Activated gamma-delta T cell (primary cell): ENCODE data around the gene TTLL10.
A peak's percentile ranks its signal among the peaks of the same experiment; 100 is the strongest.

Source experiments
- DNase-seq: peaks from one replicate; lab custom pipeline; 2025; lab: John Stamatoyannopoulos, UW

The TTLL10 gene

GRCh38 chr1:1222575-1223225 lies 49.0 kb downstream of the TTLL10 start:
- DNase-seq: no peak

- DNase-seq: no peak
These were observed 49.6 kb downstream of the TTLL10 start for GRCh38 chr1:1223321-1223720.

- DNase-seq: no peak
These were observed 50.2 kb downstream of the TTLL10 start for GRCh38 chr1:1223891-1224290.

GRCh38 chr1:1225238-1225845 lies 51.7 kb downstream of the TTLL10 start:
- no peak for DNase-seq

- no peak for DNase-seq
These were observed 52.2 kb downstream of the TTLL10 start for GRCh38 chr1:1225913-1226312.

DNA sequence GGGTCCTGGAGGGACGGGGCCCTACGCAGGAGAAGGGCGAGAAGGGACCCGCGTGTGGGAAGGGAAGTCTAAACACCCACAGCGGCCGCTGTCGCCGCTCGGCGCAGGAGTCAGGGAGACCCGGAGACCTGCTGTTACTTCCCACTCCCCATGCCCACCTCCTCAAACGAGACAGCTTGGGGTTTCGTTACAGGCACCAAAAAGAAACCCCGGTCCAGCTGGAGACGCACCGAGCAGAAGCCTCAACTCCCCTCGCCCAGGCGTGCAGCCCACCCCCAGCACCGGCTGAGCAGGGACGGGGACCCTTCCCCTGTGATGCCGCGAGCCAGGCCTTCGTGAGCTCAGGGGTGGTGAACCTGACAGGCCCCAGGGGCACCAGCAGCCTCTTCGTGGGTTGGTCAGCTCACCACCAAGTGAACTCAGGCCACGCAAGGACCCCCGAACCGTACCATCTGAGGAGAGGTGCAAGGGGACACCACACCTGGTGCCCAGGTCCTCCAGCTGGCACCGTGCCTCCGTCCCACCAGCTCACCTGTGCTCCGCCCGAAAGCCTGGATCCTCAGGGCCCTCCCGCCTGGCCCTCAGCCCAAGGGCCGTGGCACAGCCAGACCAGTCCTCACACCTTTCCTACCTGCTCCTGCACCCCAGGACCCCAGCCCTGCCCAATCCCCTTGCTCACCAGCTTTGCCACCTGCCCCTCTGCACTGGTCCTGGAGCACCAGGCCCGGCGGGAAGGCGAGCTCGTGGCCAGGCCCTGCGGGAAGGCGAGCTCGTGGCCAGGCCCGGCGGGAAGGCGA lies 53.1 kb downstream of the TTLL10 start:
- no peak for DNase-seq

- no peak for DNase-seq
These were observed 53.7 kb downstream of the TTLL10 start for GRCh38 chr1:1227386-1227785.

DNA sequence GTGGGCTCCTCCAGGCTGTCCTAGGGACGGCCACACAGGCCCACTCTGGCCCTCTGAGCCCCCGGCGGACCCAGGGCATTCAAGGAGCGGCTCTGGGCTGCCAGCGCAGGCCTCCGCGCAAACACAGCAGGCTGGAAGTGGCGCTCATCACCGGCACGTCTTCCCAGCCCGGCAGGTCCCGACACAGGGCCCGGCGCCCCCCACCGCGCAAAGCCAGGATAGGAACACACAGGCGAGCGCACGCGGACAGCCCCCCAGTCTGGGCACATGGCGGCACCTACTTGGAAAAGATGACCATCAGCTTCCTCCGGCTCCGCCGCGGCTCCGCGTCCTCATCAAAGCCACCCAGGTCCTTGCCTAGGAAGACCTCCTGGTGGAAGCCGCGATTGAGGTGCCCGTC lies 54.5 kb downstream of the TTLL10 start:
- DNase-seq: no peak

- no peak for DNase-seq
These were observed 55.1 kb downstream of the TTLL10 start for GRCh38 chr1:1228596-1229321.

DNA sequence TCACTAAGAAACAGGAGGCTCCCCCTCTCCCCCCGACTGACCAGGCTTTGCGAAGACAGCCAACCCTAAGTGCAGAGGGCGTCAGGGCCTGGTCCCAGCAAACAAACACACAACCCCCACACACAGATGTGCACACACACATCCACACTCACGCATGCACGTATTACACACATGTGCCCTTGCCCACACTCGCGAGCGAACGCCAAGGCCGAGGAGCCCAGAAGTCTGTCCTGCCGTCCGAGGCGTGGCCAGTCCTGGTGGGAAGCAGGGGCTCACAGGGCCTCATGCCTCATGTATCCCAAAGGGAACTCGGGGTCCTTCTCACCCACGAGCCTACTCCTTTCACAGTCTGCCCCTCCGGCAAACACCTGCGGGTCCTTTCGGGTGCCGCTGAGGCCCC lies 56.1 kb downstream of the TTLL10 start:
- DNase-seq: no peak

GRCh38 chr1:1230656-1231399 lies 57.1 kb downstream of the TTLL10 start:
- no peak for DNase-seq

DNA sequence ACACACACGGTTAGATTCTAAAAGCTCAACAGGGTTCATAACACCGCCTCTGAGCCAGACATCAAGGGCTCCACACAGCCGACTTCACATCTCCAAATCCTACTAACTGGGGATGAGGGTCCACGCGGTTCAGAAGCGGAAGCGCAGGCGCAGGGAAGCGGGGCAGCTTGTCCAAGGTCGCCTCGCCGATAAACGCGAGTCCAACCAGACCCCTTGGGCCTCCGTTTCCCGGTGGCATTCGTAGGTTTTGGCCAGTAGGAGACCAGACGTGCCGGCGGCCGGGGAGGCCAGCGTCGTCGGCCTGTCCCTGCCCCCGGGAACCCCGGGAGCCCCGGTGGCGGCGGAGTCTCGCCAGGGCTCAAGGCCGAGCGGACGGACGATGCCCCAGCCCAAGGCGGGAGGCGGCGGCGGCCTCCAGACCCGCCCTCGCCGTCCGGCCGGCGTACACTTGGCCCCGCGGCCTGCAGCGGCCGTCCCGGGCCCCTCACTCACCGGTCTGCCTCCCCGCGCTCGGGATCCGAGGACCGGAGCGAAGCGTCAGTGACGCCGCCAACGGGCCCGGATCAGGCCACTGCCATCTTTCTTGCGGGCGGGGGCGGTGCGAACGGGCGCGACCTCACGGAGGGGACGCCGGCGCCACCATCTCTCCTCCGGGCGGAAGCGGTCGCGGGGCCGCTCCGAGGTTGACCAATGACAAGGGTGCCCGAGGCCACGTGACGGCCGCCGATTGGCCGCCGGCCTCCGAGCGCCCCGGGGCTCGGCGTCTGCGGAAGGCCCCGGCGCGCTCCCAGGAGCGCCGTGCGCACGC lies 57.9 kb downstream of the TTLL10 start, which contains the start of gene SDF4:
Gene SDF4, minus strand, starts transcription at position 602 of the 808 bp plus-strand sequence. CDS start 3,229 bp downstream, outside the sequence.
- peak; percentile 97 for DNase-seq

DNA sequence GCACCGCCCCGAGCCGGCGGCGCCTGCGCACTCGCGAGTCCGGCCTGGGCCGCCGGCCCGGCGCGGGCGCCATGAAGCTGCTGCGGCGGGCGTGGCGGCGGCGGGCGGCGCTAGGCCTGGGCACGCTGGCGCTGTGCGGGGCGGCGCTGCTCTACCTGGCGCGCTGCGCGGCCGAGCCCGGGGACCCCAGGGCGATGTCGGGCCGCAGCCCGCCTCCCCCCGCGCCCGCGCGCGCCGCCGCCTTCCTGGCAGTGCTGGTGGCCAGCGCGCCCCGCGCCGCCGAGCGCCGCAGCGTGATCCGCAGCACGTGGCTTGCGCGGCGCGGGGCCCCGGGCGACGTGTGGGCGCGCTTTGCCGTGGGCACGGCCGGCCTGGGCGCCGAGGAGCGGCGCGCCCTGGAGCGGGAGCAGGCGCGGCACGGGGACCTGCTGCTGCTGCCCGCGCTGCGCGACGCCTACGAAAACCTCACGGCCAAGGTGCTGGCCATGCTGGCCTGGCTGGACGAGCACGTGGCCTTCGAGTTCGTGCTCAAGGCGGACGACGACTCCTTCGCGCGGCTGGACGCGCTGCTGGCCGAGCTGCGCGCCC lies 58.6 kb downstream of the TTLL10 start, which contains the start of gene B3GALT6:
Gene B3GALT6, plus strand, starts transcription at position 30 of the 588 bp plus-strand sequence. Its CDS starts 42 bp downstream, at position 72.
- DNase-seq: no peak

DNA sequence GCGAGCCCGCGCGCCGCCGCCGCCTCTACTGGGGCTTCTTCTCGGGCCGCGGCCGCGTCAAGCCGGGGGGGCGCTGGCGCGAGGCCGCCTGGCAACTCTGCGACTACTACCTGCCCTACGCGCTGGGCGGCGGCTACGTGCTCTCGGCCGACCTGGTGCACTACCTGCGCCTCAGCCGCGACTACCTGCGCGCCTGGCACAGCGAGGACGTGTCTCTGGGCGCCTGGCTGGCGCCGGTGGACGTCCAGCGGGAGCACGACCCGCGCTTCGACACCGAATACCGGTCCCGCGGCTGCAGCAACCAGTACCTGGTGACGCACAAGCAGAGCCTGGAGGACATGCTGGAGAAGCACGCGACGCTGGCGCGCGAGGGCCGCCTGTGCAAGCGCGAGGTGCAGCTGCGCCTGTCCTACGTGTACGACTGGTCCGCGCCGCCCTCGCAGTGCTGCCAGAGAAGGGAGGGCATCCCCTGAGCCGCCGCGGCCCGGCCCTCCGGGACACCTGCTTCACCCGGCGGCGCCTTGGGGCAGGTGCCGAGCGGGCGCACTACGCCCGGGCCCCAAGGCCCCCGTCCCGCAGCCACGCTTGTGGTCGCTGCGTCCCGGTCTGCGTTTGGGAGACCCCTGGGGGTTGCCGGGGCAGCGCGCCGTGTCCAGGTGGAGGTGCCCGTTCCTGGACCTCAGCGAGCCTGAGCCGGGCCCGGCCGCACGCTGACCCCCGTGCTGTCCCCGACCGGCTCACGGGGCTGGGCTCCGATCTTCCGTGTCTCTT lies 59.3 kb downstream of the TTLL10 start:
- DNase-seq: no peak

- DNase-seq: no peak
These were observed 59.9 kb downstream of the TTLL10 start for GRCh38 chr1:1233567-1233892.

DNA sequence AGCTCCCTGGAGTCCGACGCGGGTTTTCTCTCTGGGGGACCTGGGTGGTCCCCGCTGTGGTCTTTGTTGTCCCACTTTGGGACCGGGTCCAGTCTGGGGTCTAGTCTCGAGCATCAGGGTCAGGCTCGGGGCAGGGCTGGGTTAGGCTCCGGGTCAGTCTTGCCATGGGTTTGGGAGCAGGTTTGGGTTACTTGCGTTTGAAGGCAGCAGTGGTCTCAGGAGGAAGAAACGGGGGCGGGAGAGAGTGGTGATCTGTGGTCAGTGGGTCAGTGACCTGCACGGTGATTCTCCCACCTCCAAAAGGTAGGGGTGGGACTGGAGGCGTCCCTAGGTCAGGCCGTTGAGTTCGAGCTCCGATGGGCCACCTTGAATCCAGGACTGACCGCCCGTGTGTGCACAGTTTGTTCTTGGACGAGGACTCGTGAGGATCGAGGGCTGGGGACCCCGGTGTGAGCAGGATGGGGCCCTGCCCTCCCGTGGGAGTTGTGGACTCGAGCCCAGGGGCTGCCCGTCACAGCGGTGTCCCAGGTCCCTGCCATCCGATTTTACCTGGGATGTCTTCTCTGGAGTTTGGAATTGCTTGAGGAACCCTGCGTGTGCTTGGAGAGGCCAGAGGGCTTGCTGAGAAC lies 60.6 kb downstream of the TTLL10 start:
- DNase-seq: no peak

DNA sequence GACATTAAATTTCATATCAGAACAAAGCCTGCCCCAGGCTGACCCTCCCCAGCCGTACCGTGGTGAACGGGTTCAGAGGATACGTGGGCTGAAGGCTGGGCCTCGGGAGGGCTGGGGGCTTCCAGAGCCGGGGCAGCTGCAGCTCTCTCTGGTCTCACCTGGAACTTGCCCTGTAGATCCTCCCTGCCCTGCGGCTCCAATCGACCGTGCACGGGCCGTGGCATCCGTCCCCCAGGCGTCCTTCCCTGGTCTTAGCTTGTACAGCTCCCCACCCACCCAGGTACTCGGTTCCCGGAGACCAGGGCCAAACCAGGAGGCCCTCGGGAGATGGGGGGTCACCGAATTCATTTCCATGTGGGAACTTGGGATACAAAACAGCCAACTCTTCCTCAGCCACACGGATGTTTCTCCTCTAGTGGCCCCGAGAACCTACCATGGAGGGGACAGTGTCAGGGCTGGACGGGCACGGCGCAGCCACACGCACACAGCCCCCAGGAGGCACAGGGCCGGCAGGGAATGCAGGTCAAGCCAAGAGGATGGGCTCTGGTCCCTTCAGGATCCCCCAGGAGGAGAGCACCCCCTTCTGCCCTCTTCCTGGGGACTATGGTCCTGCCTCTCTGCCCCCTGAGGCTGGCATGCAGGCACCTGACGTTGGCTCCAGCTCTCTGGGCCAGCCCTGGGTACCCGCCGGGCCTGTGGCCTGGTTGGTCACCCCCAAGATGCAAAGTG lies 61.5 kb downstream of the TTLL10 start:
- no peak for DNase-seq

- no peak for DNase-seq
These were observed 62.6 kb downstream of the TTLL10 start for GRCh38 chr1:1236176-1236763.
